Measurements from ENCODE around the gene GRID1.

Gene GRID1

GRCh38 chr10:86060386-86061277 is 306.0 kb downstream of the GRID1 start:
- DNase-seq (ENCODE audit: low spot score): no peak

- no peak for DNase-seq (ENCODE audit: low spot score)
These were observed 306.7 kb downstream of the GRID1 start for GRCh38 chr10:86059892-86060291.

- no peak for DNase-seq (ENCODE audit: low spot score)
These were observed 307.6 kb downstream of the GRID1 start for GRCh38 chr10:86058964-86059363.

GRCh38 chr10:86057708-86058107 is 308.9 kb downstream of the GRID1 start:
- no peak for DNase-seq (ENCODE audit: low spot score)

GRCh38 chr10:86056672-86057071 is 309.9 kb downstream of the GRID1 start:
- DNase-seq (ENCODE audit: low spot score): no peak

GRCh38 chr10:86055928-86056327 is 310.7 kb downstream of the GRID1 start:
- DNase-seq (ENCODE audit: low spot score): no peak

GRCh38 chr10:86053675-86054074 is 312.9 kb downstream of the GRID1 start:
- no peak for DNase-seq (ENCODE audit: low spot score)

- DNase-seq (ENCODE audit: low spot score): no peak
These were observed 315.0 kb downstream of the GRID1 start for GRCh38 chr10:86051586-86051985.

GRCh38 chr10:86049442-86049841 is 317.2 kb downstream of the GRID1 start:
- no peak for DNase-seq (ENCODE audit: low spot score)

- DNase-seq (ENCODE audit: low spot score): no peak
These were observed 317.6 kb downstream of the GRID1 start for GRCh38 chr10:86048973-86049372.

- no peak for DNase-seq (ENCODE audit: low spot score)
These were observed 318.0 kb downstream of the GRID1 start for GRCh38 chr10:86048571-86048970.

- no peak for DNase-seq (ENCODE audit: low spot score)
These were observed 319.0 kb downstream of the GRID1 start for GRCh38 chr10:86047588-86047987.

GRCh38 chr10:86046845-86047460 is 319.6 kb downstream of the GRID1 start:
- DNase-seq (ENCODE audit: low spot score): no peak

- DNase-seq (ENCODE audit: low spot score): no peak
These were observed 320.7 kb downstream of the GRID1 start for GRCh38 chr10:86045896-86046295.

GRCh38 chr10:86044029-86044428 is 322.6 kb downstream of the GRID1 start:
- DNase-seq (ENCODE audit: low spot score): no peak

GRCh38 chr10:86043236-86043635 is 323.4 kb downstream of the GRID1 start:
- no peak for DNase-seq (ENCODE audit: low spot score)

- no peak for DNase-seq (ENCODE audit: low spot score)
These were observed 324.4 kb downstream of the GRID1 start for GRCh38 chr10:86042161-86042560.

- no peak for DNase-seq (ENCODE audit: low spot score)
These were observed 325.5 kb downstream of the GRID1 start for GRCh38 chr10:86041116-86041515.

GRCh38 chr10:86038371-86038770 is 328.2 kb downstream of the GRID1 start:
- DNase-seq (ENCODE audit: low spot score): no peak

GRCh38 chr10:86037096-86037495 is 329.5 kb downstream of the GRID1 start:
- DNase-seq (ENCODE audit: low spot score): no peak

- no peak for DNase-seq (ENCODE audit: low spot score)
These were observed 330.1 kb downstream of the GRID1 start for GRCh38 chr10:86036544-86036831.

- no peak for DNase-seq (ENCODE audit: low spot score)
These were observed 330.6 kb downstream of the GRID1 start for GRCh38 chr10:86035791-86036543.

- DNase-seq (ENCODE audit: low spot score): no peak
These were observed 331.9 kb downstream of the GRID1 start for GRCh38 chr10:86034710-86035109.

Measured in D341Med (cell line).